Gastrocnemius medialis (tissue), 4 donors: ENCODE results near the gene CEPT1.

Experiments
- CTCF ChIP-seq, 5 experiments: fragments of 450-650 bp in 3 of 5; fragments of 200-600 bp in 2 of 5; sonication (generic) in 2 of 5; IDR thresholded peaks in 4 of 5; conservative IDR thresholded peaks in 1 of 5; 1 replicate in 4 of 5; 2 replicates in 1 of 5; pipeline ENCODE4 v1.5.1; 2016 to 2019; ENCODE audit warnings: antibody characterized with exemption in 5 of 5, mild to moderate bottlenecking in 3 of 5, moderate library complexity in 3 of 5
- POLR2A ChIP-seq, 2 donors: fragments of 450-650 bp; IDR thresholded peaks; one replicate each; pipeline ENCODE4 v1.6.1; 2017; ENCODE audit warnings: antibody characterized with exemption in 2 of 2, mild to moderate bottlenecking in 2 of 2, moderate library complexity in 2 of 2

- TF ChIP-seq CTCF (IDR thresholded peaks at IDR 0.05 in 4 of 5, conservative IDR thresholded peaks at IDR 0.05 in 1 of 5): no peak
- TF ChIP-seq POLR2A (IDR thresholded peaks at IDR 0.05): no peak
Measured at GRCh38 chr1:111228748-111229126, 88.7 kb downstream of the CEPT1 start.
